ENCODE results near the gene GPR89B.
"Not testable (repeated sequence)": the region's sequence is repeated elsewhere in the genome, so short reads cannot be mapped to it uniquely, and the experiment has no call there.

The GPR89B gene

GRCh38 chr1:147940456-147940855 lies 12.2 kb downstream of the GPR89B start:
- not testable (repeated sequence) for DNase-seq (ENCODE audit: low read depth)

- DNase-seq (ENCODE audit: low read depth): not testable (repeated sequence)
Measured at GRCh38 chr1:147942563-147942962, 14.3 kb downstream of the GPR89B start.

- not testable (repeated sequence) for DNase-seq (ENCODE audit: low read depth)
Measured at GRCh38 chr1:147949517-147949916, 21.3 kb downstream of the GPR89B start.

- not testable (repeated sequence) for DNase-seq (ENCODE audit: low read depth)
Measured at GRCh38 chr1:147958906-147959305, 30.7 kb downstream of the GPR89B start.

GRCh38 chr1:147959680-147960079 lies 31.5 kb downstream of the GPR89B start:
- DNase-seq (ENCODE audit: low read depth): not testable (repeated sequence)

GRCh38 chr1:147964575-147964974 lies 36.4 kb downstream of the GPR89B start:
- DNase-seq (ENCODE audit: low read depth): not testable (repeated sequence)

- DNase-seq (ENCODE audit: low read depth): not testable (repeated sequence)
Measured at GRCh38 chr1:147966657-147967056, 38.4 kb downstream of the GPR89B start.

GRCh38 chr1:147978896-147979651 lies 50.9 kb downstream of the GPR89B start:
- not testable (repeated sequence) for DNase-seq (ENCODE audit: low read depth)

- not testable (repeated sequence) for DNase-seq (ENCODE audit: low read depth)
Measured at GRCh38 chr1:147985374-147985773, 57.2 kb downstream of the GPR89B start.

GRCh38 chr1:147987893-147988292 lies 59.7 kb downstream of the GPR89B start:
- not testable (repeated sequence) for DNase-seq (ENCODE audit: low read depth)

GRCh38 chr1:147992916-147993315 lies 64.7 kb downstream of the GPR89B start:
- not testable (repeated sequence) for DNase-seq (ENCODE audit: low read depth)

- not testable (repeated sequence) for DNase-seq (ENCODE audit: low read depth)
Measured at GRCh38 chr1:147993400-147993799, 65.2 kb downstream of the GPR89B start.

- DNase-seq (ENCODE audit: low read depth): not testable (repeated sequence)
Measured at GRCh38 chr1:147993825-147994615, 65.8 kb downstream of the GPR89B start.

GRCh38 chr1:147996088-147996487 lies 67.9 kb downstream of the GPR89B start:
- DNase-seq (ENCODE audit: low read depth): not testable (repeated sequence)

GRCh38 chr1:148007724-148008123 lies 79.5 kb downstream of the GPR89B start:
- not testable (repeated sequence) for DNase-seq (ENCODE audit: low read depth)

GRCh38 chr1:148010527-148010926 lies 82.3 kb downstream of the GPR89B start:
- no peak for DNase-seq (ENCODE audit: low read depth)

- not testable (repeated sequence) for DNase-seq (ENCODE audit: low read depth)
Measured at GRCh38 chr1:148013177-148014144, 85.2 kb downstream of the GPR89B start.

GRCh38 chr1:148014289-148015200 lies 86.3 kb downstream of the GPR89B start:
- not testable (repeated sequence) for DNase-seq (ENCODE audit: low read depth)

GRCh38 chr1:148024918-148025317 lies 96.7 kb downstream of the GPR89B start:
- not testable (repeated sequence) for DNase-seq (ENCODE audit: low read depth)

- DNase-seq (ENCODE audit: low read depth): not testable (repeated sequence)
Measured at GRCh38 chr1:148027004-148027403, 98.8 kb downstream of the GPR89B start.

- not testable (repeated sequence) for DNase-seq (ENCODE audit: low read depth)
Measured at GRCh38 chr1:148032247-148032646, 104.0 kb downstream of the GPR89B start.
